PC-9 (cell line): Measurements from ENCODE around the gene MRFAP1L1.

Experiments
- CTCF ChIP-seq: fragments of 200-600 bp; sonication (generic); conservative IDR thresholded peaks from 2 replicates; pipeline ENCODE4 v1.6.1; 2017; ENCODE audit warnings: mixed run types, antibody characterized with exemption, mild to moderate bottlenecking, moderate library complexity
- EZH2 ChIP-seq: fragments of 200-600 bp; sonication (generic); IDR thresholded peaks from 2 replicates; pipeline ENCODE4 v1.8.0; 2017; ENCODE audit warnings: antibody characterized with exemption, low read depth

- TF ChIP-seq CTCF (no peak), EZH2 (no peak)
Observed at GRCh38 chr4:6663596-6664393, 45.9 kb downstream of the MRFAP1L1 start.
